Lung (tissue), 12 donors: ENCODE results near the gene EPS8L2. TPM values are rescaled to one million over a fixed set of nuclear protein-coding genes. Genes with fewer than 3 reads are reported as not detected.

Source experiments
- ATAC-seq: fragments of 200-7000 bp; cut with Tn5 transposase; one replicate; pipeline ENCODE4 v1.9.1; 2020; ENCODE audit warnings: moderate number of reproducible peaks; ENCODE audit not compliant: insufficient read depth, low FRiP score
- DNase-seq, 3 donors: peaks; one replicate each; pipeline ENCODE4 v3.0.0-alpha.2; 2013 to 2017
- H3K27ac ChIP-seq, 2 donors: one replicate each; pipeline ENCODE4 v1.5.1; 2013; ENCODE audit warnings: mild to moderate bottlenecking in 2 of 2, moderate library complexity in 2 of 2, control low read depth in 1 of 2, inconsistent platforms in 1 of 2, low read depth in 1 of 2, low read length in 1 of 2
- H3K27me3 ChIP-seq, 3 donors: one replicate each; pipeline ENCODE4 v1.5.1; 2013; ENCODE audit warnings: low read length in 2 of 3; ENCODE audit not compliant: control insufficient read depth in 3 of 3, insufficient read depth in 3 of 3
- H3K36me3 ChIP-seq, 4 donors: one replicate each; pipeline ENCODE4 v1.5.1; 2013; ENCODE audit warnings: low read length in 4 of 4, mild to moderate bottlenecking in 1 of 4, moderate library complexity in 1 of 4; ENCODE audit not compliant: control insufficient read depth in 4 of 4, insufficient read depth in 4 of 4
- H3K4me1 ChIP-seq, 5 donors: one replicate each; pipeline ENCODE4 v1.5.1; 2013; ENCODE audit warnings: low read length in 5 of 5, mild to moderate bottlenecking in 2 of 5, moderate library complexity in 1 of 5; ENCODE audit not compliant: control insufficient read depth in 5 of 5, insufficient read depth in 5 of 5
- H3K4me3 ChIP-seq: one replicate; pipeline ENCODE4 v1.5.1; 2013; ENCODE audit warnings: mild to moderate bottlenecking, control low read depth, moderate library complexity
- H3K9ac ChIP-seq, 2 donors: one replicate each; pipeline ENCODE4 v1.5.1; 2013; ENCODE audit warnings: low read length in 2 of 2, control low read depth in 1 of 2; ENCODE audit not compliant: insufficient read depth in 1 of 2
- H3K9me3 ChIP-seq, 4 donors: one replicate each; pipeline ENCODE4 v1.5.1; 2013; ENCODE audit warnings: low read length in 3 of 4, mild to moderate bottlenecking in 1 of 4, moderate library complexity in 1 of 4; ENCODE audit not compliant: control insufficient read depth in 4 of 4, insufficient read depth in 3 of 4
- CTCF ChIP-seq: IDR thresholded peaks from 2 replicates; pipeline ENCODE4 v1.5.1; 2012; ENCODE audit warnings: mild to moderate bottlenecking; ENCODE audit errors: control extremely low read depth, extremely low read depth
- WGBS, 2 donors: extraction: QIAGEN DNeasy Blood & Tissue Kit; methylation state at CpG; one replicate each; pipeline ENCODE4 v1.1.7; 2013; 5-methylcytosine and 5-hydroxymethylcytosine counted together
- polyA plus RNA-seq, 2 donors: library from polyadenylated mRNA; stranded (reverse); fragments of 200-250 nt; gene quantifications; one replicate each; pipeline ENCODE4 v1.2.1, GENCODE V29; 2013
- total RNA-seq, 2 donors: library from RNA; depleted of rRNA in 1 of 2; stranded (reverse); fragments of >200 nt in 1 of 2; gene quantifications; one replicate each; pipeline ENCODE4 v1.2.1, GENCODE V29; 2014 to 2021
- donor health status: control.
- donor health status: control.
- donor health status: Bipolar disorder and iron deficiency.
- donor health status: healthy.
- donor health status: DM: yes; HTN: yes; CAD: no.

EPS8L2 gene
- total and polyA plus RNA-seq, 4 donors: 35.6 to 166 (median 103) TPM

- Histone ChIP-seq H3K27me3 (no peaks in the 10 kb centered on the region), H3K36me3 (peaks cover 21 to 65% (median 43%) of the 10 kb centered on the region in 4 donors), H3K9me3 (no peaks in the 10 kb centered on the region), H3K27ac (peak overlapping the region in 1 of 2 donors; percentile 50), H3K9ac (no peak overlapping the region), H3K4me1 (no peaks in the 10 kb centered on the region), H3K4me3 (no peak overlapping the region)
- ATAC-seq (peak; percentile 64), DNase-seq (no peak)
- WGBS, 2 donors: 49 to 51% methylated on average over 10 of the region's 10 CpGs
- TF ChIP-seq CTCF: no peak
These were observed 56.5 kb downstream of the EPS8L2 start for GRCh38 chr11:762421-763072.

- no peaks in the 10 kb centered on the region for H3K4me1 ChIP-seq
- DNase-seq (no peak), ATAC-seq (peak; percentile 54)
- no peak overlapping the region for H3K9ac ChIP-seq
- H3K9me3 ChIP-seq: no peaks in the 10 kb centered on the region
- 76 to 88% methylated on average over 15 to 24 of the region's 24 CpGs for WGBS, 2 donors
- H3K4me3 ChIP-seq: no peak overlapping the region
- peak overlapping the region in 1 of 2 donors; percentile 50 for H3K27ac ChIP-seq
- no peaks in the 10 kb centered on the region for H3K27me3 ChIP-seq
- peaks cover 21 to 65% (median 41%) of the 10 kb centered on the region in 4 donors for H3K36me3 ChIP-seq
- no peak for TF ChIP-seq CTCF
These were observed 57.0 kb downstream of the EPS8L2 start for GRCh38 chr11:763073-763463.

- Histone ChIP-seq H3K27me3 (no peaks in the 10 kb centered on the region), H3K4me3 (no peak overlapping the region), H3K27ac (peak overlapping the region in 1 of 2 donors; percentile 32), H3K9ac (no peak overlapping the region), H3K9me3 (no peaks in the 10 kb centered on the region), H3K36me3 (peaks cover 21 to 63% (median 41%) of the 10 kb centered on the region in 4 donors), H3K4me1 (no peaks in the 10 kb centered on the region)
- DNase-seq (no peak), ATAC-seq (no peak)
- TF ChIP-seq CTCF: no peak
- WGBS, 2 donors: 88 to 91% methylated on average over 22 of the region's 22 CpGs
These were observed 57.7 kb downstream of the EPS8L2 start for GRCh38 chr11:763549-764321.
